Occipital lobe (tissue), 2 donors: ENCODE data around the gene PLAC9. TPM values are rescaled to one million over a fixed set of nuclear protein-coding genes. Genes with fewer than 3 reads are reported as not detected.
"Not testable (repeated sequence)": the region's sequence is repeated elsewhere in the genome, so short reads cannot be mapped to it uniquely, and the experiment has no call there.

ENCODE experiments used
- DNase-seq: peaks from one replicate; lab custom pipeline; 2025; lab: John Stamatoyannopoulos, UW
- total RNA-seq: library from RNA; depleted of rRNA; stranded (reverse); fragments of >200 nt; gene quantifications from one replicate; pipeline ENCODE4 v1.2.3, GENCODE V29; 2014

The PLAC9 gene
- total RNA-seq, 1 donor from 2014 or later: 1.6 TPM

- DNase-seq: no peak
Observed at GRCh38 chr10:80137920-80138319, 5.4 kb downstream of the PLAC9 start.

- DNase-seq: no peak
Observed at GRCh38 chr10:80139265-80139664, 6.7 kb downstream of the PLAC9 start.

- DNase-seq: no peak
Observed at GRCh38 chr10:80140251-80140650, 7.7 kb downstream of the PLAC9 start.

- DNase-seq: no peak
Observed at GRCh38 chr10:80141696-80142460, 9.3 kb downstream of the PLAC9 start.

- DNase-seq: no peak
Observed at GRCh38 chr10:80144067-80144695, 11.7 kb downstream of the PLAC9 start.

DNA sequence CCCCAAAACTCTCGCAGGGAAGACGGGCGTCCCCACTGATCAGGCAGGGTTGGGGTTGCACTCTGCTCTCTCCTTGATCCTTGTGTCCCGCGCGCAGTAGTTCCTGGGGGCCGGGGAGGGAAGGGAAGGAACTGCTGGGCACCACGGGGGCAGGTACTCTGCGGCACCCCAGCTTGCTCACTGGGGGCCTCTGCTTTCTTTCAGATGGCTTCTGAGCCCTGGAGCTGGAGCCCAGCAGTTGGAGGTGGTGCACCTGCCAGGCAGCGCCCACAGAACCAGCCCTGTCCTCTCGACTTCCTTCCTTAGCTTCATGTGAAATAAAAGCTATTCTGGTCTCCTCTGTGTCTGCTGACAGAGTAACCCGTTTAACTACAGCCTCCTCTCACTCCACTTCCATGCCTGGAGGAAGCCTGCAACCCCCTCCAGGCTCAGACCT lies 12.2 kb downstream of the PLAC9 start:
- no peak for DNase-seq

GRCh38 chr10:80145406-80146308 lies 13.1 kb downstream of the PLAC9 start:
- DNase-seq: not testable (repeated sequence)

- DNase-seq: no peak
Observed at GRCh38 chr10:80146918-80147317, 14.4 kb downstream of the PLAC9 start.

DNA sequence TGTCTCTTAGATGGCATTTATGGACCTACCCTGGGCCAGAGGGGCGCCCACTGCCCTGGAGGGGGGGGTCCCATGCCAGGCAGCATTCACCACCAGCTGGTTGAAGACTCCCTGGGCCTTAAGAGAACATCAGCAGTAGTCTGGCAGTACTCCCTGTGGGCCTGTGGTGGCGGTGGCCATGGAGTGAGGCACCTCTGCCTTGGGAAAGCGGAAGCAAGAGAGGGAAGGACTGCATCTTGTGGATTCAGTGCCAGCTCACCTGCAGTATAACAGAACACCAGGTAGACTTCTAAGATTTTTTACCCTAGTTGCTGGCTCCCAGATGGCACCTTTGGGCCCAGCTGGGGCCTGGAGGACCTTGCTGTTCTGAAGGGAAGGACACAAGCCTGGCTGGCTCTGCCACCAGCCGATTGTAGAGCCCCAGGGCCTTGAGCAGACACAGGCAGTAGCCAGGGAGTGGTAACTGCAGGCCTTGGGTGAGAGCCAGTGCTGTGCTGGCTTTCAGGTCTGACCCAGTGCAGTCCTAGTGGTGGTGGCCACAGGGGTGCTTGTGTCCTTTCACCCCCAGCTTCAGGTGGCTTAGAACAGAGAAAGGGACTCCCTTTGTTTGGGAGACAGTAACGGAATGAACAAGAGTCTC lies 15.8 kb downstream of the PLAC9 start:
- no peak for DNase-seq

DNA sequence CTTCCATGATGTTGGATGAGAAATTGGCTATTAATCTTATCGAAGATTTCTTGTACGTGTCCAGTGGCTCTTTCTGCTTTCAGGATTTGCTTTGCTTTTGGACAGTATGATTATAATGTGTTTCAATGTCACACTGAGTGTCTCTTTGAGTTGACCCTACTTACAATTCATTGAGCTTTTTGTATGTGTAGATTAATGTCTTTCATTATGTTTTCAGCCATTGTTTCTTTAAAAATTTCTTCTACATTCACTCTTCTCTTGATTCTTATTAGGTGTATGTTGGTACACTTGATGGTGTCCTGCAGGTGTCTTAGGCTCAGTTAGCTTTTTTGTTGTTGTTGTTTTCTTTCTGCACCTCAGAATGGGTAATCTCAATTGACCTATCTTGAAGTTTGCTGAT lies 16.6 kb downstream of the PLAC9 start:
- no peak for DNase-seq

DNA sequence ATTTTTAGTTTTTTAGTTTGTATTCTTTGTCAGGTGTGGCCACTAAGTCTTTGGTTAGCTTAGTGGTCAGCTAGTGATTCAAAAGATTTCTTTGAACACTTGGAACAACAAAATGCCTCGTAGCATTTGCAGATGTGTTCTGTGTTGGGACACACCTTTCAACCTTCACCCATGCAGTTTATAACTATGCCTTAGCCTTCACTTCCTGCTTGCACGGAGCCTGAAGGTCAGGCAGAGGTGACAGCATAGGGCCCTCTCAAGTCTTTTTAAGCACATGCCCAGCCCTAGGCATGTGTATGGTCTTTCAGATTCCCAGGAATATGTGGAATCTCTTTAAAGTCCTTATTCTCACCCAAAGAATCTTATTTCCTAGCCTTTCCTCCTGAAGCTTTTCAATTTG lies 17.6 kb downstream of the PLAC9 start:
- DNase-seq: no peak

DNA sequence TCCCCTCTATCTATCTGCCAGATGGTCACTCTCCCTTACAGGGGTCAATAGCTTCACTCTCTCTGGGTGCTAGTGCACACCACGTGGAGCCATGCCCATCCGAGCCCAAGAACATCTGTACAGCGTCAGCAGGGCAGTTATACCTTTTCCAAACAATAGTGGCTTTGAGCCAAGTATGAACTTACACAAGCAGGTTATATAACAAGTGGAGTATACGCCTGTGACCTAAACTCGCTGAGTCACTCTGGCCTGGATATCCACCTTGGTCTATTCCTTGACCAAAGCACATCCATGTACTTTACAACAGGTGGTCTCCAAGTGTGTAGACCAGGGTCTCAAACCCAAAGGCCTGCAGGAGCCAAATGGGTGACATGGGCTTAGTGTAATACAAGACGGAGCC lies 20.3 kb downstream of the PLAC9 start:
- DNase-seq: no peak

DNA sequence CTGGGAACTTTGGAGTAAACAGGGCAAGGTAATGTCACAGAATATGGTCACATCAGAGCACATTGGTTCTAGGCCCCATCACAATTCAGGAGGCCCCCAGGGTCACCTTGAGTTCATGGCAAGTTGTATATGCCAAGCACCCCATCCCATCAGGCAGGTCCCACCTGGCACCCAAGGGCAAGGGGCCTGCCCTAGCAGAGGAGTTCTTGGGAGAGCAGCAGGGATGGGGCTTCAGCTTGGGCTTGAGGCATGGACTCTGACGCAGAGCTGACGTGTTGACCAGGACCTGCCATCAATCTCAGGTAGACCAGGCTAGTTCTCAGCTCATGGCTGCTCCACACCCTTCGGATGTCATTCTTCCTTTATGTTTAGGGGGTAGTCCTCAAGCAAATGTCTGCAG lies 20.9 kb downstream of the PLAC9 start:
- DNase-seq: no peak

DNA sequence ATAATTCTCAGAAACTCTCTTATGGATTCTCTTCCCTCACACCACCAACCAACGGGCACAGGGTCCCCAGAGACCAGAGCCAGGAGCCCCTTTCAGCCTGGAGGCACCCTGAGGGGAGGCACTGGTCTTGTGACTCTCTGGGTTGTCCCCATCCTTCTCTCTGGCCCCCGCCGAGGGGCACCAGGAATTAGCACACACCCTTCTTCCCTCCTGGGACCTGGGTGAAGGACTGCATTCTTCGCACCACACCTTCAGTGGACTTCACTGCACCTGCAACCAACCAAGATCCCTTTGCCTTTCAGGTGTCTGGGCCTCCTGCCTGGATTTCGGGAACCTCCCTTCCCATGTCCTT lies 22.1 kb downstream of the PLAC9 start:
- DNase-seq: no peak

GRCh38 chr10:80154978-80155695 lies 22.6 kb downstream of the PLAC9 start:
- DNase-seq: peak; percentile 36

DNA sequence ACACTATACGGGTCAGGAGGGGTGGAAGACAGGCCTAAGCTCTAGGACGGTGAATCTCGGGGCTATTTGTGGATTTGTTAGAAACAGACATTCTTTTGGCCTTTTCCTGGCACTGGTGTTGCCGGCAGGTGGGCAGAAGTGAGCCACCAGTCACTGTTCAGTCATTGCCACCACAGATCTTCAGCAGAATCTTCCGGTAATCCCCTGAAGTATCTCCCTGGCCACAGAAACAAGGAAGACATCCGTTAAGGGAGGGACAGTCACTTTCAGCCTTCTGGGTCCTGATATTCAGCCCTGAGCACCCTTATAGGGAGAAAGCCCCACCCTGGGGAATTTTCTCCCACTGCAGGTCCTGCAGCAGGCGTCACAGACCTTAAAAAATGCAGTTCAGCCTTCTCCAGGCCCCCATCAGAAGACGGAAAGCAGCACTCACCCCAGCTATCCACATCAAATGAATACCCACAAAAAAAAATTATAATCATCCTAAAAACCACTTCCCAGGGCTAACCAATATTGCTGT lies 23.2 kb downstream of the PLAC9 start:
- no peak for DNase-seq

DNA sequence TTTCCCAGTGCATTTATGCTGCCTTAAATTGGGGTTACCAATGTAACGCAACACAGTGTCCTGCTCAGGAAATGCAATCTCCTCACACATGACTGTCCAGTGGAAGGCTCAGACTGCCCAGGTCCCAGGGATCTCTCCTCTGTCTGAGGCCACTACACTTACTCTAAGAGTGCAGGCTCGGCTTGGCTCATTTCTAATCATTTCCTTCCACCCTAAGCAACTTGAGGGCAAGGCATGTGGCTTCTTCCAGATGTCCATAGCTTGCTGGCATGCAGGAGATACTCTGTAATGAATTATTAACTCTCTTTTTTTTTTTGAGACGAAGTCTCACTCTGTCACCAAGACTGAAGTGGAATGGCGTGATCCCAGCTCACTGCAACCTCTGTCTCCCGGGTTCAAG lies 23.7 kb downstream of the PLAC9 start:
- DNase-seq: no peak

- DNase-seq: no peak
Observed at GRCh38 chr10:80157561-80157960, 25.0 kb downstream of the PLAC9 start.

- no peak for DNase-seq
Observed at GRCh38 chr10:80158126-80158525, 25.6 kb downstream of the PLAC9 start.

GRCh38 chr10:80158598-80159127 lies 26.1 kb downstream of the PLAC9 start:
- DNase-seq: peak; percentile 75
